Measurements from ENCODE around the gene RELN.

- no peak for TF ChIP-seq CTCF (IDR thresholded peaks at IDR 0.05)
- no peak for TF ChIP-seq POLR2A (IDR thresholded peaks at IDR 0.05)
These were observed 383.8 kb downstream of the RELN start for GRCh38 chr7:103605640-103606039.
